Stomach (tissue), 9 donors: ENCODE data around the gene VSTM4. TPM values are rescaled to one million over a fixed set of nuclear protein-coding genes. Genes with fewer than 3 reads are reported as not detected.
A peak's percentile ranks its signal among the peaks of the same experiment; 100 is the strongest.

Experiments
- DNase-seq, 2 donors: peaks; one replicate each; pipeline versions ENCODE4 v3.0.0 to v3.0.0-alpha.2; 2013 to 2019
- H3K27ac ChIP-seq, 5 donors: fragments of 200-600 bp in 4 of 5; sonication (generic) in 4 of 5; one replicate each; pipeline ENCODE4 v1.5.1; 2013 to 2019; ENCODE audit warnings: mild to moderate bottlenecking in 1 of 5, moderate library complexity in 1 of 5
- H3K27me3 ChIP-seq, 3 donors: fragments of 200-600 bp; sonication (generic); one replicate each; pipeline ENCODE4 v1.5.1; 2017 to 2019; ENCODE audit warnings: mixed run types in 1 of 3
- H3K36me3 ChIP-seq, 4 donors: fragments of 200-600 bp; sonication (generic); 1 replicate in 3 of 4; 2 replicates in 1 of 4; pipeline ENCODE4 v1.5.1; 2016 to 2019
- H3K4me1 ChIP-seq, 4 donors: fragments of 200-600 bp; sonication (generic); one replicate each; pipeline ENCODE4 v1.5.1; 2016 to 2019
- H3K4me3 ChIP-seq, 4 donors: fragments of 200-600 bp; sonication (generic) in 3 of 4; one replicate each; pipeline ENCODE4 v1.5.1; 2016 to 2019; ENCODE audit warnings: mild to moderate bottlenecking in 1 of 4
- H3K9me3 ChIP-seq, 4 donors: fragments of 200-600 bp; sonication (generic); one replicate each; pipeline ENCODE4 v1.5.1; 2016 to 2019
- CTCF ChIP-seq, 7 experiments: fragments of 450-650 bp in 4 of 7; fragments of 200-600 bp in 3 of 7; sonication (generic) in 3 of 7; IDR thresholded peaks; one replicate each; pipeline ENCODE4 v1.5.1; 2016 to 2019; ENCODE audit warnings: antibody characterized with exemption in 7 of 7, control low read depth in 2 of 7, mild to moderate bottlenecking in 1 of 7
- EP300 ChIP-seq: sonication (generic); formaldehyde crosslinking; IDR thresholded peaks from one replicate; pipeline ENCODE4 v1.6.1; 2017; ENCODE audit warnings: antibody characterized with exemption
- POLR2A ChIP-seq, 4 donors: fragments of 450-650 bp; IDR thresholded peaks; one replicate each; pipeline ENCODE4 v1.6.1; 2016; ENCODE audit warnings: antibody characterized with exemption in 4 of 4, control low read depth in 2 of 4, mild to moderate bottlenecking in 1 of 4, moderate library complexity in 1 of 4
- POLR2AphosphoS5 ChIP-seq, 3 donors: sonication (generic); formaldehyde crosslinking; IDR thresholded peaks; one replicate each; pipeline ENCODE4 v1.6.1; 2016; ENCODE audit warnings: antibody characterized with exemption in 3 of 3
- WGBS, 5 donors: extraction: QIAGEN DNeasy Blood & Tissue Kit in 3 of 5; methylation state at CpG; one replicate each; pipeline versions ENCODE4 v1.1.5 to v1.1.7; 2013 to 2018; 5-methylcytosine and 5-hydroxymethylcytosine counted together
- intact Hi-C: fragments of 100-400 bp; cut with DNase I; formaldehyde crosslinking; loops from one replicate; pipeline ENCODE4 v1.15.1; 2023; ENCODE audit warnings: low total_unique reads
- polyA plus RNA-seq, 3 donors: library from polyadenylated mRNA; stranded (reverse); fragments of 200-250 nt; gene quantifications; one replicate each; pipeline ENCODE4 v1.2.3, GENCODE V29; 2013
- total RNA-seq, 5 donors: library from RNA; depleted of rRNA; stranded (reverse); fragments of >200 nt; gene quantifications; one replicate each; pipeline versions ENCODE4 v1.1.0 to v1.2.3, GENCODE V29; 2014 to 2016
- donor health status: healthy with polysubstance abuse.
- donor health status: Bipolar disorder and iron deficiency.
- donor health status: healthy.

The VSTM4 gene
- total and polyA plus RNA-seq, 8 donors = 0.58 to 23.1 (median 3.0) TPM

GRCh38 chr10:49162761-49163310 is 47.5 kb upstream of the VSTM4 start:
- TF ChIP-seq POLR2A (IDR thresholded peaks at IDR 0.05) = no peak
- TF ChIP-seq CTCF (IDR thresholded peaks at IDR 0.05) = no peak
- TF ChIP-seq POLR2AphosphoS5 (IDR thresholded peaks at IDR 0.05) = no peak
- no peak for TF ChIP-seq EP300
- H3K4me3 ChIP-seq = no peak overlapping the region
- 74 to 84% (median 80%) methylated on average over 5 to 8 of the region's 8 CpGs for WGBS, 5 donors
- no peak for DNase-seq
- H3K36me3 ChIP-seq = peaks cover 0 to 14% (median 2%) of the 10 kb centered on the region in 4 donors
- H3K4me1 ChIP-seq = no peaks in the 10 kb centered on the region
- H3K9me3 ChIP-seq = no peaks in the 10 kb centered on the region
- intact Hi-C loops = loop anchor here (10.0 kb wide), 1 partner anchor 178 kb away; no protein-coding TSS in a partner anchor
- no peak overlapping the region for H3K27ac ChIP-seq
- peaks cover 0 to 4% (median 0%) of the 10 kb centered on the region in 3 donors for H3K27me3 ChIP-seq

GRCh38 chr10:49162063-49162462 is 46.7 kb upstream of the VSTM4 start:
- TF ChIP-seq POLR2A (IDR thresholded peaks at IDR 0.05) = no peak
- TF ChIP-seq EP300 = no peak
- no peak for TF ChIP-seq CTCF (IDR thresholded peaks at IDR 0.05)
- no peak for TF ChIP-seq POLR2AphosphoS5 (IDR thresholded peaks at IDR 0.05)
- intact Hi-C loops = loop anchor here (10.0 kb wide), 1 partner anchor 177 kb away; no protein-coding TSS in a partner anchor
- WGBS, 5 donors = 70 to 81% (median 73%) methylated on average over 5 of the region's 5 CpGs

GRCh38 chr10:49161411-49161997 is 46.2 kb upstream of the VSTM4 start:
- TF ChIP-seq EP300 (no peak), CTCF (IDR thresholded peaks at IDR 0.05) (peak in 1 of 7 experiments; percentile 19), POLR2AphosphoS5 (IDR thresholded peaks at IDR 0.05) (no peak), POLR2A (IDR thresholded peaks at IDR 0.05) (no peak)
- intact Hi-C loops = loop anchor here (10.0 kb wide), 1 partner anchor 177 kb away; no protein-coding TSS in a partner anchor
- Histone ChIP-seq H3K4me3 (no peak overlapping the region), H3K4me1 (no peaks in the 10 kb centered on the region), H3K27ac (no peak overlapping the region), H3K27me3 (peaks cover 0 to 4% (median 0%) of the 10 kb centered on the region in 3 donors), H3K36me3 (peaks cover 0 to 4% (median under 1%) of the 10 kb centered on the region in 4 donors), H3K9me3 (no peaks in the 10 kb centered on the region)
- 39 to 51% (median 44%) methylated on average over 8 of the region's 8 CpGs for WGBS, 5 donors
- DNase-seq = peak in 1 of 2 donors; percentile 62

More at GRCh38 chr10:49162063-49162462, 46.7 kb upstream of the VSTM4 start:
- Histone ChIP-seq H3K4me3 (no peak overlapping the region), H3K36me3 (peaks cover 0 to 7% (median 2%) of the 10 kb centered on the region in 4 donors), H3K27ac (no peak overlapping the region), H3K27me3 (peaks cover 0 to 4% (median 0%) of the 10 kb centered on the region in 3 donors), H3K4me1 (no peaks in the 10 kb centered on the region), H3K9me3 (no peaks in the 10 kb centered on the region)
- DNase-seq = no peak

DNA sequence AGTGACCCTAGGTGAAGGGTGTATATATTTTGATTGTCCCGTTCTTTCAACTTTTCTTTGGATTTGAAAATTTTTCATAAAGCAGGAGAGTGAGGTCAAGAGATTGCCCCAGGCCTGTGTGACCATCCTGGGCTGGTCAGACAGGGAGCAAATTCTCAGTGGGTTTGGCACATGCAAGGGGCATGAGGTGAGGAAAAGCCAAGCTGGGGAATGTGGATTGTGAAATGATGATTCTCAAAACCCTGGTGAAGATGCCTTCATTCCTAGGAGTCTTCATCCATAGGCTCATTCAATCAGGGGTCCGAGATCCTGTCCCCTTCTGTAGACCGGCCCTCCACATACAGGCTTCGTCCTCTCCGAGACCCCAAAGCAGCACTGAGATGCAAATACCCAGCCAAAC is 45.5 kb upstream of the VSTM4 start:
- intact Hi-C loops = loop anchor here (10.0 kb wide), 1 partner anchor 176 kb away; no protein-coding TSS in a partner anchor
- TF ChIP-seq POLR2AphosphoS5 (IDR thresholded peaks at IDR 0.05) (no peak), EP300 (no peak), POLR2A (IDR thresholded peaks at IDR 0.05) (no peak), CTCF (IDR thresholded peaks at IDR 0.05) (no peak)
- H3K36me3 ChIP-seq = peaks cover 0 to 4% (median 0%) of the 10 kb centered on the region in 4 donors
- no peaks in the 10 kb centered on the region for H3K4me1 ChIP-seq
- DNase-seq = no peak
- WGBS, 5 donors = 85 to 89% (median 85%) methylated on average over 5 of the region's 5 CpGs
- H3K9me3 ChIP-seq = no peaks in the 10 kb centered on the region
- H3K27me3 ChIP-seq = peaks cover 0 to 4% (median 0%) of the 10 kb centered on the region in 3 donors
- H3K4me3 ChIP-seq = no peak overlapping the region
- H3K27ac ChIP-seq = no peak overlapping the region
